Measurements from ENCODE around the gene XKRX. TPM values are rescaled to one million over a fixed set of nuclear protein-coding genes. Genes with fewer than 3 reads are reported as not detected.

Gene XKRX
- total and polyA plus RNA-seq, 2 of the 8 experiments (the other 6 are each of a cell fraction or from before 2014, with no cell fraction given) = 0.70 to 1.3 TPM

Other genes with a start within 250 kb of the XKRX start
- 0.11 and 0.19 TPM in 2 replicates for gene SYTL4, start 196.8 kb downstream of the XKRX start, total RNA-seq (2021; fragmentation: NEBNext Ultra II Directional; extraction: Animal tissue kit (Norgen Biotek cat#: 25700))
- 0.09 and 0.11 TPM in 2 replicates for gene SYTL4, start 196.8 kb downstream of the XKRX start, polyA plus RNA-seq (2011; rRNA removed)
- 30.9 and 33.0 TPM in 2 replicates for gene CSTF2, start 108.5 kb downstream of the XKRX start, total RNA-seq (2021; fragmentation: NEBNext Ultra II Directional; extraction: Animal tissue kit (Norgen Biotek cat#: 25700))
- gene CSTF2, start 108.5 kb downstream of the XKRX start, polyA plus RNA-seq (2011; rRNA removed) = 20.7 and 21.0 TPM in 2 replicates
- not detected in 2 replicates for gene NOX1, start 54.6 kb downstream of the XKRX start, total RNA-seq (2021; fragmentation: NEBNext Ultra II Directional; extraction: Animal tissue kit (Norgen Biotek cat#: 25700))
- gene NOX1, start 54.6 kb downstream of the XKRX start, polyA plus RNA-seq (2011; rRNA removed) = not detected in 2 replicates
- not detected in 2 replicates for gene ARL13A, start 40.8 kb upstream of the XKRX start, total RNA-seq (2021; fragmentation: NEBNext Ultra II Directional; extraction: Animal tissue kit (Norgen Biotek cat#: 25700))
- not detected in 2 replicates for gene ARL13A, start 40.8 kb upstream of the XKRX start, polyA plus RNA-seq (2011; rRNA removed)
- 12.1 and 12.4 TPM in 2 replicates for gene TRMT2B, start 123.2 kb upstream of the XKRX start, total RNA-seq (2021; fragmentation: NEBNext Ultra II Directional; extraction: Animal tissue kit (Norgen Biotek cat#: 25700))
- gene TRMT2B, start 123.2 kb upstream of the XKRX start, polyA plus RNA-seq (2011; rRNA removed) = 12.1 and 12.2 TPM in 2 replicates
- 5.5 and 5.7 TPM in 2 replicates for gene TMEM35A, start 150.0 kb upstream of the XKRX start, total RNA-seq (2021; fragmentation: NEBNext Ultra II Directional; extraction: Animal tissue kit (Norgen Biotek cat#: 25700))
- 3.9 and 5.8 TPM in 2 replicates for gene TMEM35A, start 150.0 kb upstream of the XKRX start, polyA plus RNA-seq (2011; rRNA removed)
- 20.8 and 22.5 TPM in 2 replicates for gene CENPI, start 169.3 kb upstream of the XKRX start, total RNA-seq (2021; fragmentation: NEBNext Ultra II Directional; extraction: Animal tissue kit (Norgen Biotek cat#: 25700))
- 4.6 and 7.2 TPM in 2 replicates for gene CENPI, start 169.3 kb upstream of the XKRX start, polyA plus RNA-seq (2011; rRNA removed)